ENCODE data around the gene LRP5.

GRCh38 chr11:68298659-68299516, 13.5 kb upstream of the LRP5 start:
- TF ChIP-seq CTCF (IDR thresholded peaks at IDR 0.05) (no peak), POLR2A (IDR thresholded peaks at IDR 0.05) (no peak)
